Lower lobe of right lung (tissue), 2 donors: ENCODE data around the gene CACNB1. TPM values are rescaled to one million over a fixed set of nuclear protein-coding genes. Genes with fewer than 3 reads are reported as not detected.

Experiments used
- ATAC-seq, 2 donors: fragments of 200-7000 bp; cut with Tn5 transposase; one replicate each; pipeline ENCODE4 v1.9.1; 2020 to 2022; ENCODE audit warnings: mild to moderate bottlenecking in 2 of 2, moderate library complexity in 2 of 2
- DNase-seq: peaks from one replicate; pipeline ENCODE4 v3.0.0-alpha.2; 2020
- H3K27ac ChIP-seq: fragments of 200-600 bp; one replicate; pipeline ENCODE4 v1.8.0; 2022
- H3K27me3 ChIP-seq: fragments of 200-600 bp; one replicate; pipeline ENCODE4 v1.8.0; 2022; ENCODE audit warnings: low read depth
- H3K36me3 ChIP-seq: fragments of 200-600 bp; one replicate; pipeline ENCODE4 v1.8.0; 2022; ENCODE audit warnings: mild to moderate bottlenecking
- H3K4me1 ChIP-seq: fragments of 200-600 bp; one replicate; pipeline ENCODE4 v1.8.0; 2022
- H3K4me3 ChIP-seq: fragments of 200-600 bp; one replicate; pipeline ENCODE4 v1.8.0; 2022; ENCODE audit warnings: mild to moderate bottlenecking
- H3K9me3 ChIP-seq: fragments of 200-600 bp; one replicate; pipeline ENCODE4 v1.8.0; 2022
- CTCF ChIP-seq: fragments of 200-600 bp; IDR thresholded peaks from one replicate; pipeline ENCODE4 v1.8.0; 2022; ENCODE audit warnings: antibody characterized with exemption, mild to moderate bottlenecking
- intact Hi-C: fragments of 100-400 bp; cut with DNase I; formaldehyde crosslinking; loops from one replicate; pipeline ENCODE4 v1.11.0; 2022
- total RNA-seq: library from RNA; stranded (reverse); fragmentation: NEBNext Ultra II Directional; extraction: Animal tissue kit (Norgen Biotek cat#: 25700); gene quantifications from one replicate; pipeline ENCODE4 v1.2.1, GENCODE V29; 2021
- donor health status: DM: no; HTN: yes; CAD: no; lungs with severe emphysema.

Gene CACNB1
- total RNA-seq, 1 donor from 2014 or later: 21.3 TPM

GRCh38 chr17:39236450-39236927, 39.0 kb upstream of the CACNB1 start:
- DNase-seq (no peak), ATAC-seq (no peak)
- no peak overlapping the region for H3K4me3 ChIP-seq
- H3K4me1 ChIP-seq: peaks cover 19% of the 10 kb centered on the region
- intact Hi-C loops: no loop called here
- TF ChIP-seq CTCF: no peak
- H3K36me3 ChIP-seq: no peaks in the 10 kb centered on the region
- no peaks in the 10 kb centered on the region for H3K9me3 ChIP-seq
- H3K27ac ChIP-seq: no peak overlapping the region
- peaks cover 22% of the 10 kb centered on the region for H3K27me3 ChIP-seq

GRCh38 chr17:39235555-39236449, 38.3 kb upstream of the CACNB1 start:
- peak; percentile 56 to 57 for ATAC-seq
- H3K4me3 ChIP-seq: no peak overlapping the region
- DNase-seq: no peak
- peak; percentile 45 for TF ChIP-seq CTCF
- H3K27me3 ChIP-seq: peaks cover 23% of the 10 kb centered on the region
- H3K27ac ChIP-seq: no peak overlapping the region
- H3K9me3 ChIP-seq: no peaks in the 10 kb centered on the region
- peaks cover 26% of the 10 kb centered on the region for H3K4me1 ChIP-seq
- H3K36me3 ChIP-seq: no peaks in the 10 kb centered on the region
- intact Hi-C loops: no loop called here

GRCh38 chr17:39231591-39232551, 34.4 kb upstream of the CACNB1 start:
- Histone ChIP-seq H3K4me3 (no peak overlapping the region), H3K27ac (no peak overlapping the region), H3K36me3 (no peaks in the 10 kb centered on the region), H3K9me3 (no peaks in the 10 kb centered on the region), H3K27me3 (peaks cover 57% of the 10 kb centered on the region), H3K4me1 (peaks cover 15% of the 10 kb centered on the region)
- peak; percentile 79 for TF ChIP-seq CTCF
- intact Hi-C loops: no loop called here
- ATAC-seq (peak; percentile 86 to 87), DNase-seq (peak; percentile 70)

- H3K4me3 ChIP-seq: no peak overlapping the region
- intact Hi-C loops: no loop called here
- peak in 1 of 2 donors; percentile 7 for ATAC-seq
- peaks cover 64% of the 10 kb centered on the region for H3K27me3 ChIP-seq
- no peaks in the 10 kb centered on the region for H3K9me3 ChIP-seq
- DNase-seq: no peak
- H3K27ac ChIP-seq: no peak overlapping the region
- H3K36me3 ChIP-seq: no peaks in the 10 kb centered on the region
- peaks cover 17% of the 10 kb centered on the region for H3K4me1 ChIP-seq
- no peak for TF ChIP-seq CTCF
Measured at GRCh38 chr17:39231091-39231561, 33.7 kb upstream of the CACNB1 start.

- TF ChIP-seq CTCF: no peak
- Histone ChIP-seq H3K27ac (no peak overlapping the region), H3K27me3 (peaks cover 71% of the 10 kb centered on the region), H3K4me1 (peaks cover 25% of the 10 kb centered on the region), H3K4me3 (no peak overlapping the region), H3K36me3 (no peaks in the 10 kb centered on the region), H3K9me3 (no peaks in the 10 kb centered on the region)
- ATAC-seq (no peak), DNase-seq (no peak)
- intact Hi-C loops: no loop called here
Measured at GRCh38 chr17:39230361-39230760, 32.9 kb upstream of the CACNB1 start.
